Panc1 (cell line): ENCODE data around the gene PLA2G2D. TPM values are rescaled to one million over a fixed set of nuclear protein-coding genes. Genes with fewer than 3 reads are reported as not detected.

Experiments
- ATAC-seq: fragments of 200-7000 bp; cut with Tn5 transposase; 2 replicates; pipeline ENCODE4 v1.9.1; 2020; ENCODE audit warnings: mild to moderate bottlenecking, moderate library complexity
- BruUV-seq: library from RNA; stranded (reverse); fragments of 400-500 nt; replicated peaks from 2 replicates; lab custom pipeline; 2021; lab: Mats Ljungman, UMichigan
- CTCF ChIA-PET: fragments of 300-600 bp; sonication (Branson Sonifier 250); formaldehyde crosslinking; loops from one replicate; lab custom pipeline; 2022; ENCODE audit warnings: antibody characterized with exemption; lab: Charles Lee
- POLR2A ChIA-PET: fragments of 300-600 bp; sonication (Branson Sonifier 250); formaldehyde crosslinking; loops from one replicate; lab custom pipeline; 2022; ENCODE audit warnings: antibody characterized with exemption; lab: Charles Lee
- DNase-seq: peaks from one replicate; pipeline ENCODE4 v3.0.0-alpha.2; 2010; ENCODE audit warnings: low read depth, low spot score
- H3K27ac ChIP-seq: 2 replicates; pipeline ENCODE4 v1.5.1; 2011; ENCODE audit warnings: mild to moderate bottlenecking, low read length, inconsistent platforms
- H3K27me3 ChIP-seq: fragments of 200-500 bp; sonication (Bioruptor generic); 2 replicates; pipeline ENCODE4 v1.6.0; 2014; ENCODE audit warnings: low read length, inconsistent platforms; ENCODE audit not compliant: control insufficient read depth, insufficient read depth
- H3K36me3 ChIP-seq: fragments of 200-500 bp; sonication (Bioruptor generic); 2 replicates; pipeline ENCODE4 v1.5.1; 2014; ENCODE audit warnings: inconsistent platforms, mild to moderate bottlenecking, low read length, moderate library complexity; ENCODE audit not compliant: control insufficient read depth, insufficient read depth
- H3K4me1 ChIP-seq: 2 replicates; pipeline ENCODE4 v1.5.1; 2011; ENCODE audit warnings: inconsistent platforms, mild to moderate bottlenecking, low read length, moderate library complexity; ENCODE audit not compliant: control insufficient read depth, insufficient read depth
- H3K4me3 ChIP-seq, 2 experiments: 2 replicates each; pipeline ENCODE4 v1.5.1; 2011 to 2012; ENCODE audit warnings: low read depth in 2 of 2, low read length in 2 of 2, mild to moderate bottlenecking in 2 of 2, inconsistent platforms in 1 of 2, moderate library complexity in 1 of 2
- H3K9me3 ChIP-seq: fragments of 200-500 bp; sonication (Bioruptor generic); 2 replicates; pipeline ENCODE4 v1.5.1; 2014; ENCODE audit warnings: low read depth, mild to moderate bottlenecking, inconsistent platforms, low read length, moderate library complexity; ENCODE audit not compliant: control insufficient read depth, insufficient read depth
- POLR2AphosphoS5 ChIP-seq: IDR thresholded peaks from 2 replicates; pipeline ENCODE4 v1.6.1; 2012; ENCODE audit warnings: mild to moderate bottlenecking, low read depth, low read length, moderate library complexity
- SIN3A ChIP-seq: IDR thresholded peaks from 2 replicates; pipeline ENCODE4 v1.6.1; 2012; ENCODE audit warnings: low read depth, mild to moderate bottlenecking, low read length, moderate library complexity, borderline replicate concordance; ENCODE audit not compliant: insufficient read depth
- TCF7L2 ChIP-seq: IDR thresholded peaks from 2 replicates; pipeline ENCODE4 v1.6.1; 2011; ENCODE audit warnings: mild to moderate bottlenecking, low read depth, low read length, inconsistent platforms
- in situ Hi-C: cut with HindIII; loops from 2 replicates; pipeline ENCODE4 v1.10.0; 2016; ENCODE audit warnings: low sequenced_read_pairs, low pct_unique_long_range_greater_than_20kb
- intact Hi-C: fragments of 100-400 bp; cut with micrococcal nuclease; formaldehyde crosslinking; loops from one replicate; pipeline ENCODE4 v1.10.0; 2022; ENCODE audit not compliant: unreplicated experiment
- total RNA-seq: library from RNA; stranded (reverse); gene quantifications from one replicate; pipeline ENCODE4 v1.2.1, GENCODE V29; 2021; ENCODE audit not compliant: unreplicated experiment
- TF ChIP-seq, protein P1 (sequence below): fragments of 450-650 bp; IDR thresholded peaks from 2 replicates; pipeline ENCODE4 v1.5.1; 2017; ENCODE audit warnings: mild to moderate bottlenecking
- TF ChIP-seq, protein P2 (sequence below), 2 experiments: IDR thresholded peaks; 2 replicates each; pipeline ENCODE4 v1.6.1; 2011 to 2012; ENCODE audit warnings: low read depth in 2 of 2, control low read depth in 1 of 2, low read length in 1 of 2, mild to moderate bottlenecking in 1 of 2, moderate library complexity in 1 of 2; ENCODE audit not compliant: insufficient read depth in 1 of 2

Gene PLA2G2D
- total RNA-seq, 1 experiment from 2014 or later: not detected

DNA sequence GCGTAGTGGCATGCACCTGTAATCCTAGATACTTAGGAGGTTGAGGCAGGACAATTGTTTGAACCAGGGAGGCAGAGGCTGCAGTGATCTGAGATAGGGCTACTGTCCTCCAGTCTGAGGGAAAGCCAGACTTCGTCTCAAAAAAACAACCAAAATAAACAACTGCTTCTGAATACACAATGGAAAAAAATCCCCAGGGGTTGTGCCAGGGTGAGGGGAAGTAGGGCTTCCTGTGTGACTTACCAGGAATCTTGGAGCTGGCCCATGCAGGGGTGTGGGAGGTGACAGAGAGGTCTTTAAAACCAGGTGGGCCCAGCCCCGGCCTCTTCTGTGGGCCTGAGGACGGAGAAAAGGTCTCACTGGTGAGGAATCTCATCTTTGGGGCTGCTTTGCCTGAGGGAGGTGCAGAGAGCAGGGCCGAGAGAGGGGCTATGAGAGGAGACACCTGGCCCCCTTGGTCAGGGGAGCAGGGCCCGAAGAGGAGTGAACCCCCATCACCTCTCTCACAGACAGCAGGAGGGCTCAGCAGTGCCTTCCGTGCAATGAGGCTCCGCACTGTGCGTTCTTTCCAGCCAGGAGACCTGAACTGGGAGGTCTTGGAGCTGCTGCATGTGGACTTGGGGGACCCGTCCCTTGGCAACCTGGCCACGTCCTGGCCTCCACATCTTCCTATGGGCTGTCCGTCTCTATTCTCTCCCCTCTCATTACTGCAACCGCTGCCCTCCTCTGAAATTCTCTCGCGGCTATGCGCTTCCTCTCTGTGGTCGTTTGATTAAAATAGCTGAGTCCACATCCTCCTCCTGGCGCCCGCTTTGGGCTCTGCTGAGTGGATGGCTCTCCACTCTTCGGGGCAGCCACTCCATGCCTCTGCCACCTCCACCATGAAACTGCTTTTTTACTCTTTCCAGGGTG, 38.6 kb downstream of the PLA2G2D start:
- Histone ChIP-seq H3K27ac (no peak overlapping the region), H3K36me3 (no peaks in the 10 kb centered on the region), H3K4me3 (no peak overlapping the region), H3K27me3 (no peaks in the 10 kb centered on the region), H3K9me3 (no peaks in the 10 kb centered on the region), H3K4me1 (no peaks in the 10 kb centered on the region)
- ChIA-PET CTCF (no interaction called here), POLR2A (interaction anchor here (0.6 kb wide), 1 partner anchor 1413 kb away, joined by 5 read pairs; no protein-coding TSS in a partner anchor)
- TF ChIP-seq, protein P1, sequence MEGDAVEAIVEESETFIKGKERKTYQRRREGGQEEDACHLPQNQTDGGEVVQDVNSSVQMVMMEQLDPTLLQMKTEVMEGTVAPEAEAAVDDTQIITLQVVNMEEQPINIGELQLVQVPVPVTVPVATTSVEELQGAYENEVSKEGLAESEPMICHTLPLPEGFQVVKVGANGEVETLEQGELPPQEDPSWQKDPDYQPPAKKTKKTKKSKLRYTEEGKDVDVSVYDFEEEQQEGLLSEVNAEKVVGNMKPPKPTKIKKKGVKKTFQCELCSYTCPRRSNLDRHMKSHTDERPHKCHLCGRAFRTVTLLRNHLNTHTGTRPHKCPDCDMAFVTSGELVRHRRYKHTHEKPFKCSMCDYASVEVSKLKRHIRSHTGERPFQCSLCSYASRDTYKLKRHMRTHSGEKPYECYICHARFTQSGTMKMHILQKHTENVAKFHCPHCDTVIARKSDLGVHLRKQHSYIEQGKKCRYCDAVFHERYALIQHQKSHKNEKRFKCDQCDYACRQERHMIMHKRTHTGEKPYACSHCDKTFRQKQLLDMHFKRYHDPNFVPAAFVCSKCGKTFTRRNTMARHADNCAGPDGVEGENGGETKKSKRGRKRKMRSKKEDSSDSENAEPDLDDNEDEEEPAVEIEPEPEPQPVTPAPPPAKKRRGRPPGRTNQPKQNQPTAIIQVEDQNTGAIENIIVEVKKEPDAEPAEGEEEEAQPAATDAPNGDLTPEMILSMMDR: no peak
- TF ChIP-seq TCF7L2: no peak
- TF ChIP-seq, protein P2, sequence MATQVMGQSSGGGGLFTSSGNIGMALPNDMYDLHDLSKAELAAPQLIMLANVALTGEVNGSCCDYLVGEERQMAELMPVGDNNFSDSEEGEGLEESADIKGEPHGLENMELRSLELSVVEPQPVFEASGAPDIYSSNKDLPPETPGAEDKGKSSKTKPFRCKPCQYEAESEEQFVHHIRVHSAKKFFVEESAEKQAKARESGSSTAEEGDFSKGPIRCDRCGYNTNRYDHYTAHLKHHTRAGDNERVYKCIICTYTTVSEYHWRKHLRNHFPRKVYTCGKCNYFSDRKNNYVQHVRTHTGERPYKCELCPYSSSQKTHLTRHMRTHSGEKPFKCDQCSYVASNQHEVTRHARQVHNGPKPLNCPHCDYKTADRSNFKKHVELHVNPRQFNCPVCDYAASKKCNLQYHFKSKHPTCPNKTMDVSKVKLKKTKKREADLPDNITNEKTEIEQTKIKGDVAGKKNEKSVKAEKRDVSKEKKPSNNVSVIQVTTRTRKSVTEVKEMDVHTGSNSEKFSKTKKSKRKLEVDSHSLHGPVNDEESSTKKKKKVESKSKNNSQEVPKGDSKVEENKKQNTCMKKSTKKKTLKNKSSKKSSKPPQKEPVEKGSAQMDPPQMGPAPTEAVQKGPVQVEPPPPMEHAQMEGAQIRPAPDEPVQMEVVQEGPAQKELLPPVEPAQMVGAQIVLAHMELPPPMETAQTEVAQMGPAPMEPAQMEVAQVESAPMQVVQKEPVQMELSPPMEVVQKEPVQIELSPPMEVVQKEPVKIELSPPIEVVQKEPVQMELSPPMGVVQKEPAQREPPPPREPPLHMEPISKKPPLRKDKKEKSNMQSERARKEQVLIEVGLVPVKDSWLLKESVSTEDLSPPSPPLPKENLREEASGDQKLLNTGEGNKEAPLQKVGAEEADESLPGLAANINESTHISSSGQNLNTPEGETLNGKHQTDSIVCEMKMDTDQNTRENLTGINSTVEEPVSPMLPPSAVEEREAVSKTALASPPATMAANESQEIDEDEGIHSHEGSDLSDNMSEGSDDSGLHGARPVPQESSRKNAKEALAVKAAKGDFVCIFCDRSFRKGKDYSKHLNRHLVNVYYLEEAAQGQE (IDR thresholded peaks at IDR 0.05; ENCODE audit: insufficient read depth in 1 of 2, low read depth in 2 of 2, low read length in 1 of 2): no peak
- no peak for TF ChIP-seq SIN3A
- no peak for TF ChIP-seq POLR2AphosphoS5
- ATAC-seq (no peak), DNase-seq (no peak)
- BruUV-seq: no TSS peak
- intact Hi-C loops (no loop called here), in situ Hi-C loops (no loop called here)

DNA sequence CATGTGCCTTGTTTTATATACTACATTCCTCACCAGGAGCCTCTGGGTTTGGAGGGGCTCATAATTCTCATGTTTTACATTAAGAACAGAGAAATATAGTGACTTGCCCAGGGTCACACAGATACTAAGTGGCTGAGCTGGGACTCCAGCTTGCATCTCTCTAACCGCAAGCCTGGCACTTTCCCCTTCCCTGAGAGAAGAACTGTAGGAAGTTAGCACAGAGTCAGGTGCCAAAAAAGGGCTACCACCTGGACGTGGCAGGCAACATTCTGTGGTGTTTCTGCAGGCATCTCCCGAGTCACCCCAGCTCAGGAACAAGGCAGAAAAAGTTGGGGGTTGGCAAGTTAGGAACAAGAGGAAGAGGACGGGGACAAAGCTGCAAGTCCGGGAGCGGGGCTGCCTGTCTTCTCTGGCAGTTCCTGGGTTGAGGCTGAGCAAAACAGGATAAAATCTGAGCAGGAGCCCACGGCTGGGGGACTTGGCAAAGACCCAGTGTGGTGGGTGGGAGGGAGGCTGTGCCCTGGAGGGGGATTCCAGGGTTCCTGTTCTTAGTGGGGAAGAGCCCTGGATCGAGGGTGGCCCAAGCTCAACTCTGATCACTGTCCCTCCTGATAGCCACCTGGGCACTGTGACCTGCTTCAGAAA, 39.6 kb downstream of the PLA2G2D start:
- TF ChIP-seq, protein P2 (IDR thresholded peaks at IDR 0.05; ENCODE audit: insufficient read depth in 1 of 2, low read depth in 2 of 2, low read length in 1 of 2): no peak
- TF ChIP-seq, protein P1: no peak
- TF ChIP-seq SIN3A (no peak), POLR2AphosphoS5 (no peak), TCF7L2 (no peak)
- H3K4me3 ChIP-seq: no peak overlapping the region
- no peak overlapping the region for H3K27ac ChIP-seq
- DNase-seq (no peak), ATAC-seq (no peak)
- H3K9me3 ChIP-seq: no peaks in the 10 kb centered on the region
- H3K4me1 ChIP-seq: no peaks in the 10 kb centered on the region
- in situ Hi-C loops (no loop called here), intact Hi-C loops (no loop called here)
- CTCF ChIA-PET: no interaction called here
- no peaks in the 10 kb centered on the region for H3K36me3 ChIP-seq
- POLR2A ChIA-PET: no interaction called here
- no TSS peak for BruUV-seq
- H3K27me3 ChIP-seq: no peaks in the 10 kb centered on the region
